HEK293T (cell line): Measurements from ENCODE around the gene RAB5IF.
"Not testable (repeated sequence)": the region's sequence is repeated elsewhere in the genome, so short reads cannot be mapped to it uniquely, and the experiment has no call there.

Experiments
- CTCF ChIA-PET: fragments of 350-600 bp; formaldehyde crosslinking; extraction: SDS; loops from one replicate; lab custom pipeline; 2021; ENCODE audit warnings: antibody characterized with exemption, inconsistent platforms; lab: Yijun Ruan, JAX
- POLR2A ChIA-PET: fragments of 350-600 bp; formaldehyde crosslinking; extraction: SDS; loops from one replicate; lab custom pipeline; 2020; ENCODE audit warnings: antibody characterized with exemption, inconsistent platforms; lab: Yijun Ruan, JAX
- DNase-seq: peaks from one replicate; pipeline ENCODE4 v3.0.0; 2012; ENCODE audit warnings: mixed read lengths; ENCODE audit errors: extremely low spot score
- ARNT ChIP-seq: fragments of 450-650 bp; IDR thresholded peaks from 2 replicates; pipeline ENCODE4 v1.6.1; 2017; ENCODE audit warnings: mild to moderate bottlenecking
- BHLHE40 ChIP-seq: fragments of 450-650 bp; IDR thresholded peaks from 2 replicates; pipeline ENCODE4 v1.6.1; 2016; ENCODE audit warnings: mild to moderate bottlenecking, moderate library complexity, borderline replicate concordance
- CTBP1 ChIP-seq: fragments of 450-650 bp; IDR thresholded peaks from 2 replicates; pipeline ENCODE4 v1.6.1; 2016; ENCODE audit warnings: borderline replicate concordance
- ELF4 ChIP-seq: fragments of 450-650 bp; IDR thresholded peaks from 2 replicates; pipeline ENCODE4 v1.6.1; 2017; ENCODE audit warnings: antibody characterized with exemption
- FOXA1 ChIP-seq: fragments of 450-650 bp; IDR thresholded peaks from 2 replicates; pipeline ENCODE4 v1.6.1; 2016; ENCODE audit warnings: mild to moderate bottlenecking
- FOXK2 ChIP-seq: fragments of 450-650 bp; IDR thresholded peaks from 2 replicates; pipeline ENCODE4 v1.6.1; 2016; ENCODE audit warnings: mild to moderate bottlenecking
- FOXM1 ChIP-seq: fragments of 450-650 bp; IDR thresholded peaks from 2 replicates; pipeline ENCODE4 v1.6.1; 2017; ENCODE audit warnings: mild to moderate bottlenecking, borderline replicate concordance
- HDGF ChIP-seq: fragments of 450-650 bp; IDR thresholded peaks from 2 replicates; pipeline ENCODE4 v1.6.1; 2017; ENCODE audit warnings: antibody characterized with exemption, borderline replicate concordance
- L3MBTL2 ChIP-seq: fragments of 450-650 bp; conservative IDR thresholded peaks from 2 replicates; pipeline ENCODE4 v1.6.1; 2016; ENCODE audit warnings: mild to moderate bottlenecking
- LEF1 ChIP-seq: fragments of 450-650 bp; IDR thresholded peaks from 2 replicates; pipeline ENCODE4 v1.6.1; 2017; ENCODE audit warnings: mild to moderate bottlenecking, borderline replicate concordance
- NFRKB ChIP-seq: fragments of 450-650 bp; IDR thresholded peaks from 2 replicates; pipeline ENCODE4 v1.6.1; 2016; ENCODE audit warnings: mild to moderate bottlenecking, moderate library complexity
- PKNOX1 ChIP-seq: fragments of 450-650 bp; IDR thresholded peaks from 2 replicates; pipeline ENCODE4 v1.6.1; 2016
- SP1 ChIP-seq: fragments of 450-650 bp; IDR thresholded peaks from 2 replicates; pipeline ENCODE4 v1.6.1; 2017
- SUZ12 ChIP-seq: fragments of 450-650 bp; IDR thresholded peaks from 2 replicates; pipeline ENCODE4 v1.6.1; 2016; ENCODE audit warnings: mild to moderate bottlenecking
- TARDBP ChIP-seq: fragments of 450-650 bp; IDR thresholded peaks from 2 replicates; pipeline ENCODE4 v1.6.1; 2016
- ZNF384 ChIP-seq: fragments of 450-650 bp; IDR thresholded peaks from 2 replicates; pipeline ENCODE4 v1.6.1; 2016

RAB5IF gene

GRCh38 chr20:36632487-36633284 is 27.1 kb downstream of the RAB5IF start:
- CTCF ChIA-PET, result no interaction called here
- POLR2A ChIA-PET, result no interaction called here
- TF ChIP-seq LEF1, result no peak
- TF ChIP-seq ARNT, result no peak
- TF ChIP-seq SUZ12, result no peak
- no peak for TF ChIP-seq NFRKB
- no peak for TF ChIP-seq TARDBP
- TF ChIP-seq FOXK2, result no peak
- TF ChIP-seq BHLHE40, result no peak
- TF ChIP-seq SP1, result no peak
- TF ChIP-seq ELF4, result no peak
- no peak for TF ChIP-seq FOXM1
- TF ChIP-seq L3MBTL2, result no peak

GRCh38 chr20:36633285-36633772 is 27.8 kb downstream of the RAB5IF start:
- DNase-seq, result no peak
- ChIA-PET POLR2A (no interaction called here), CTCF (no interaction called here)
- TF ChIP-seq L3MBTL2 (no peak), TARDBP (no peak), CTBP1 (no peak), NFRKB (no peak), HDGF (no peak), SP1 (no peak), PKNOX1 (no peak), BHLHE40 (no peak), ARNT (no peak), FOXA1 (no peak), FOXM1 (no peak), LEF1 (no peak), SUZ12 (no peak), ZNF384 (no peak), FOXK2 (no peak), ELF4 (no peak)

More at GRCh38 chr20:36632487-36633284, 27.1 kb downstream of the RAB5IF start:
- DNase-seq, result no peak

GRCh38 chr20:36634342-36634741 is 28.8 kb downstream of the RAB5IF start:
- POLR2A ChIA-PET, result interaction anchor here (1.0 kb wide), 1 partner anchor 201 kb away, joined by 3 read pairs; no protein-coding TSS in a partner anchor
- no peak for DNase-seq
- CTCF ChIA-PET, result no interaction called here
- no peak for TF ChIP-seq HDGF
- TF ChIP-seq BHLHE40, result no peak
- no peak for TF ChIP-seq PKNOX1
- TF ChIP-seq CTBP1, result no peak
- no peak for TF ChIP-seq FOXA1
- TF ChIP-seq ARNT, result no peak
- no peak for TF ChIP-seq ZNF384
- no peak for TF ChIP-seq FOXK2

DNA sequence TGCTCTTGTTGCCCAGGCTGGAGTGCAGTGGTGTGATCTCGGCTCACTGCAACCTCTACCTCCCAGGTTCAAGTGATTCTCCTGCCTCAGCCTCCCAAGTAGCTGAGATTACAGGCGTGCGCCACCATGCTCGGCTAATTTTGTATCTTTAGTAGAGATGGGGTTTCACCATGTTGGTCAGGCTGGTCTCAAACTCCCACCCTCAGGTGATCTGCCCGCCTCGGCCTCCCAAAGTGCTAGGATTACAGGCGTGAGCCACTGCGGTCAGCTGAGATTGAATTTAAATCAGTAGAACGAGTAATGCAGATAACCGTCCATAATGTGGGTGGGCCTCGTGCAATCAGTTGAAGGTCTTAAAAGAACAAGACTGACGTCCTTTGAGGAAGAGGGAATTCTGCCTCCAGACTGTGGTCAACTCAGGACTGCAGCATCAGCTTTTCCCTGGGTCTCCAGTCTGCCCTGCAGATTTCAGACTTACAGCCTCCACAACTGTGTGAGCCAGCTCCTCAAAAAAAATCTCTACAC is 33.4 kb downstream of the RAB5IF start:
- POLR2A ChIA-PET, DNase-seq, CTCF ChIA-PET: not testable (repeated sequence)

DNA sequence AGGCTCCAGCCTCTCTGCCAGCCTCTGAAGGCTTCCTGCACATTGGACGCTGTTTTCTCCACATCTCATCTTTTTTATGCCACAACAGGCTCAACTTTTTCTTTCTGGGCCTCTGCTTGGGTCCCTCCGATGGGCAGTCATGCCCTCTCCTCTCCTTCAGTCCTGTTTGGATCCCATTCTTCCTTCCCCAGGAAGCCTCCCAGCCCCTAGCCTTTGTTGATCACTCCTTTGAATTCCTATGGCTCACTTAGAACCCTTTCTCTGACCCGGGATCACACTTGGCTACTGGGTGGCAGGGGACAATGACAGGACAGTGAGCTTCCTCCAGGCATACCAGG is 35.9 kb downstream of the RAB5IF start:
- CTCF ChIA-PET, result no interaction called here
- DNase-seq, result no peak

More for the DNA sequence above, 35.9 kb downstream of the RAB5IF start:
- POLR2A ChIA-PET, result no interaction called here
- TF ChIP-seq BHLHE40, result no peak
- no peak for TF ChIP-seq CTBP1
- TF ChIP-seq LEF1, result no peak
- no peak for TF ChIP-seq FOXM1
- TF ChIP-seq SUZ12, result no peak
- TF ChIP-seq ELF4, result no peak
- TF ChIP-seq ARNT, result no peak
- TF ChIP-seq SP1, result no peak
- TF ChIP-seq HDGF, result no peak
- no peak for TF ChIP-seq PKNOX1
- TF ChIP-seq NFRKB, result no peak
- TF ChIP-seq ZNF384, result no peak
- no peak for TF ChIP-seq L3MBTL2
- TF ChIP-seq TARDBP, result no peak
- TF ChIP-seq FOXA1, result no peak
